ENCODE results near the gene P2RX6. TPM values are rescaled to one million over a fixed set of nuclear protein-coding genes. Genes with fewer than 3 reads are reported as not detected.

Gene P2RX6
- total RNA-seq, 1 donor from 2014 or later, result 0.26 TPM

GRCh38 chr22:20979243-20979809 is 35.6 kb upstream of the P2RX6 start:
- peak; percentile 83 for DNase-seq (ENCODE audit: low read depth)
- FAIRE-seq, result no peak
- peak overlapping the region; percentile 11 for H3K4me3 ChIP-seq (ENCODE audit: low read depth, low read length)

GRCh38 chr22:20979940-20980453 is 35.0 kb upstream of the P2RX6 start:
- Histone ChIP-seq H3K27me3 (ENCODE audit: control insufficient read depth, insufficient read depth, low read length) (no peaks in the 10 kb centered on the region), H3K36me3 (ENCODE audit: control insufficient read depth, insufficient read depth, low read length) (peaks cover 4% of the 10 kb centered on the region), H3K4me3 (ENCODE audit: low read depth, low read length) (peak overlapping the region; percentile 11)
- no peak for TF ChIP-seq CTCF (IDR thresholded peaks at IDR 0.05; ENCODE audit: insufficient read depth, low read length, severe bottlenecking)
- FAIRE-seq (no peak), DNase-seq (ENCODE audit: low read depth) (no peak)

More at GRCh38 chr22:20979243-20979809, 35.6 kb upstream of the P2RX6 start:
- no peak for TF ChIP-seq CTCF (IDR thresholded peaks at IDR 0.05; ENCODE audit: insufficient read depth, low read length, severe bottlenecking)
- Histone ChIP-seq H3K36me3 (ENCODE audit: control insufficient read depth, insufficient read depth, low read length) (peaks cover 4% of the 10 kb centered on the region), H3K27me3 (ENCODE audit: control insufficient read depth, insufficient read depth, low read length) (no peaks in the 10 kb centered on the region)

GRCh38 chr22:20980523-20980922 is 34.4 kb upstream of the P2RX6 start:
- FAIRE-seq (peak; percentile 18), DNase-seq (ENCODE audit: low read depth) (no peak)
- H3K4me3 ChIP-seq (ENCODE audit: low read depth, low read length), result no peak overlapping the region
- no peak for TF ChIP-seq CTCF (IDR thresholded peaks at IDR 0.05; ENCODE audit: insufficient read depth, low read length, severe bottlenecking)
- H3K36me3 ChIP-seq (ENCODE audit: control insufficient read depth, insufficient read depth, low read length), result peaks cover 7% of the 10 kb centered on the region
- H3K27me3 ChIP-seq (ENCODE audit: control insufficient read depth, insufficient read depth, low read length), result no peaks in the 10 kb centered on the region

- DNase-seq (ENCODE audit: low read depth), result no peak
- FAIRE-seq, result no peak
- no peak for TF ChIP-seq CTCF (IDR thresholded peaks at IDR 0.05; ENCODE audit: insufficient read depth, low read length, severe bottlenecking)
- Histone ChIP-seq H3K4me3 (ENCODE audit: low read depth, low read length) (peak overlapping the region; percentile 87), H3K36me3 (ENCODE audit: control insufficient read depth, insufficient read depth, low read length) (peaks cover 11% of the 10 kb centered on the region), H3K27me3 (ENCODE audit: control insufficient read depth, insufficient read depth, low read length) (no peaks in the 10 kb centered on the region)
Observed at GRCh38 chr22:20980938-20981722, 33.8 kb upstream of the P2RX6 start.

- peaks cover 12% of the 10 kb centered on the region for H3K36me3 ChIP-seq (ENCODE audit: control insufficient read depth, insufficient read depth, low read length)
- no peak for FAIRE-seq
- peak; percentile 65 for DNase-seq (ENCODE audit: low read depth)
- peak within 1 kb of the TSS; percentile 87 for H3K4me3 ChIP-seq (ENCODE audit: low read depth, low read length)
- TF ChIP-seq CTCF (IDR thresholded peaks at IDR 0.05; ENCODE audit: insufficient read depth, low read length, severe bottlenecking), result peak; percentile 69
- H3K27me3 ChIP-seq (ENCODE audit: control insufficient read depth, insufficient read depth, low read length), result no peaks in the 10 kb centered on the region
Observed at GRCh38 chr22:20981787-20982562, 33.0 kb upstream of the P2RX6 start, which contains the start of gene LZTR1. LZTR1 (plus strand) TSS chr22:20982297; CDS start chr22:20982372, 75 bp downstream.

All from bronchial epithelial cell (primary cell).